Measurements from ENCODE around the gene RD3L.

Gene RD3L

GRCh38 chr14:103892247-103892646 is 50.1 kb downstream of the RD3L start:
- no peak for DNase-seq

GRCh38 chr14:103891667-103892215 is 50.6 kb downstream of the RD3L start:
- DNase-seq: no peak

GRCh38 chr14:103890821-103891666 is 51.3 kb downstream of the RD3L start:
- peak; percentile 7 for DNase-seq

Measured in MV-4-11 (cell line).